ENCODE data around the gene CLSTN1.

DNA sequence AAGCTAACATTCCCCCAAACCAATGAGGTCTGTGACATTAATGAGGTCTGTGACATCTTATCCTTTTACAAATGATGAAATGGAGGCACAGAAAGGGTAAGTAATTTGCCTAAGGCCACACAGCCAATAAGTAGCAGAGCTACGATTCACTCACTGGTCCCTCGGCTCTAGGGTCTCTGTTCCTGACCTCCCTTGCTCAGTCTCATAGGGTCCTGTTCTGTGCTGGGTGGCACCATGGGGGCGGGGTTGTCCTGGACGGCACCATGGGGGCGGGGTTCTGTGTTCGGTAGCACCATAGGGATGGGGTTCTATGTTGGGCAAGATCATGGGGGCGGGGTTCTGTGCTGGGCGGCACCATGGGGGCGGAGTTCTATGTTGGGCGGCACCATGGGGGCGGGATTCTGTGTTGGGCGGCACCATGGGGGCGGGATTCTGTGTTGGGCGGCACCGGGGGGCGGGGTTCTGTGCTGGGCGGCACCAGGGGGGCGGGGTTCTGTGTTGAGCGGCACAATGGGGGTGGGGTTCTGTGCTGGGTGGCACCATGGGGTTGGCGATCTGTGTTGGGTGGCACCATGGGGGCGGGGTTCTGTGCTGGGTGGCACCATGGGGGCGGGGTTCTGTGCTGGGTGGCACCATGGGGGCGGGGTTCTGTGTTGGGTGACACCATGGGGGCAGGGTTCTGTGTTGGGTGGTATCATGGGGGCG lies 55.6 kb downstream of the CLSTN1 start:
- no peak for TF ChIP-seq FOXM1 (IDR thresholded peaks at IDR 0.05; ENCODE audit: low read depth)
- TF ChIP-seq, protein P1, sequence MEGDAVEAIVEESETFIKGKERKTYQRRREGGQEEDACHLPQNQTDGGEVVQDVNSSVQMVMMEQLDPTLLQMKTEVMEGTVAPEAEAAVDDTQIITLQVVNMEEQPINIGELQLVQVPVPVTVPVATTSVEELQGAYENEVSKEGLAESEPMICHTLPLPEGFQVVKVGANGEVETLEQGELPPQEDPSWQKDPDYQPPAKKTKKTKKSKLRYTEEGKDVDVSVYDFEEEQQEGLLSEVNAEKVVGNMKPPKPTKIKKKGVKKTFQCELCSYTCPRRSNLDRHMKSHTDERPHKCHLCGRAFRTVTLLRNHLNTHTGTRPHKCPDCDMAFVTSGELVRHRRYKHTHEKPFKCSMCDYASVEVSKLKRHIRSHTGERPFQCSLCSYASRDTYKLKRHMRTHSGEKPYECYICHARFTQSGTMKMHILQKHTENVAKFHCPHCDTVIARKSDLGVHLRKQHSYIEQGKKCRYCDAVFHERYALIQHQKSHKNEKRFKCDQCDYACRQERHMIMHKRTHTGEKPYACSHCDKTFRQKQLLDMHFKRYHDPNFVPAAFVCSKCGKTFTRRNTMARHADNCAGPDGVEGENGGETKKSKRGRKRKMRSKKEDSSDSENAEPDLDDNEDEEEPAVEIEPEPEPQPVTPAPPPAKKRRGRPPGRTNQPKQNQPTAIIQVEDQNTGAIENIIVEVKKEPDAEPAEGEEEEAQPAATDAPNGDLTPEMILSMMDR (IDR thresholded peaks at IDR 0.05) = no peak
- no peak for TF ChIP-seq TEAD4 (IDR thresholded peaks at IDR 0.05; ENCODE audit: borderline replicate concordance, insufficient read depth)
- TF ChIP-seq YY1 (IDR thresholded peaks at IDR 0.05; ENCODE audit: low read depth) = no peak
- TF ChIP-seq USF1 (IDR thresholded peaks at IDR 0.05; ENCODE audit: borderline replicate concordance, low read depth) = no peak
- TF ChIP-seq IRF3 (IDR thresholded peaks at IDR 0.05; ENCODE audit: low read depth, low read length) = no peak
- no peak for TF ChIP-seq TCF12 (IDR thresholded peaks at IDR 0.05)

Measured in SK-N-SH (cell line).